ENCODE results near the gene LIN54.
"Not testable (repeated sequence)": the region's sequence is repeated elsewhere in the genome, so short reads cannot be mapped to it uniquely, and the experiment has no call there.

The LIN54 gene

GRCh38 chr4:83010522-83011318 lies at the start of gene LIN54:
TSS of gene LIN54 (minus strand) at chr4:83010823. CDS start at chr4:82984844, 25,979 bp downstream.
- H3K27ac Mint-ChIP-seq = peak within 1 kb of the TSS; percentile 93
- H3K27me3 Mint-ChIP-seq = no peaks in the 10 kb centered on the region
- no peaks in the 10 kb centered on the region for H3K9me3 Mint-ChIP-seq
- H3K4me1 Mint-ChIP-seq = peaks cover 56% of the 10 kb centered on the region
- DNase-seq = peak; percentile 94
- H3K36me3 Mint-ChIP-seq = peaks cover 13% of the 10 kb centered on the region
- peak within 1 kb of the TSS; percentile 90 for H3K4me3 Mint-ChIP-seq
- CTCF ChIA-PET = interaction anchor here (0.6 to 2.1 kb wide), 5 partner anchors 24 to 866 kb away, joined by 3 to 4 read pairs (median 4); partner anchors contain the start of gene COPS4

GRCh38 chr4:83054928-83055327 lies 44.3 kb upstream of the LIN54 start:
- Mint-ChIP-seq H3K9me3 (no peaks in the 10 kb centered on the region), H3K4me1 (peaks cover 2% of the 10 kb centered on the region), H3K36me3 (peaks cover 27% of the 10 kb centered on the region), H3K27me3 (no peaks in the 10 kb centered on the region), H3K27ac (no peak overlapping the region), H3K4me3 (no peak overlapping the region)
- DNase-seq = peak; percentile 37
- CTCF ChIA-PET = interaction anchor here (0.9 to 3.5 kb wide), 7 partner anchors 11 to 228 kb away, joined by 3 to 21 read pairs (median 4); no protein-coding TSS in a partner anchor

GRCh38 chr4:83048781-83049180 lies 38.2 kb upstream of the LIN54 start:
- not testable (repeated sequence) for H3K4me3 Mint-ChIP-seq, H3K27ac Mint-ChIP-seq, DNase-seq, H3K27me3 Mint-ChIP-seq, H3K4me1 Mint-ChIP-seq, H3K9me3 Mint-ChIP-seq
- CTCF ChIA-PET = interaction anchor here (1.1 kb wide), 1 partner anchor 13 kb away, joined by 3 read pairs; the partner anchor contains the start of gene COPS4
- H3K36me3 Mint-ChIP-seq = peaks cover 21% of the 10 kb centered on the region

- H3K4me1 Mint-ChIP-seq = peaks cover 9% of the 10 kb centered on the region
- peaks cover 19% of the 10 kb centered on the region for H3K36me3 Mint-ChIP-seq
- no peaks in the 10 kb centered on the region for H3K9me3 Mint-ChIP-seq
- H3K4me3 Mint-ChIP-seq = no peak overlapping the region
- H3K27ac Mint-ChIP-seq = no peak overlapping the region
- DNase-seq = no peak
- H3K27me3 Mint-ChIP-seq = no peaks in the 10 kb centered on the region
- CTCF ChIA-PET = no interaction called here
Measured at GRCh38 chr4:83046693-83047473, 36.3 kb upstream of the LIN54 start.

GRCh38 chr4:83043801-83044407 lies 33.3 kb upstream of the LIN54 start:
- H3K4me1 Mint-ChIP-seq = peaks cover 9% of the 10 kb centered on the region
- H3K27me3 Mint-ChIP-seq = no peaks in the 10 kb centered on the region
- CTCF ChIA-PET = no interaction called here
- no peak overlapping the region for H3K27ac Mint-ChIP-seq
- H3K4me3 Mint-ChIP-seq = no peak overlapping the region
- H3K9me3 Mint-ChIP-seq = no peaks in the 10 kb centered on the region
- DNase-seq = no peak
- H3K36me3 Mint-ChIP-seq = peaks cover 4% of the 10 kb centered on the region

GRCh38 chr4:83043157-83043556 lies 32.5 kb upstream of the LIN54 start:
- CTCF ChIA-PET = not testable (repeated sequence)

GRCh38 chr4:83040269-83040668 lies 29.6 kb upstream of the LIN54 start:
- Mint-ChIP-seq H3K36me3 (peaks cover 3% of the 10 kb centered on the region), H3K4me1 (peaks cover 26% of the 10 kb centered on the region), H3K27ac (no peak overlapping the region), H3K27me3 (no peaks in the 10 kb centered on the region), H3K9me3 (no peaks in the 10 kb centered on the region), H3K4me3 (no peak overlapping the region)
- no peak for DNase-seq
- CTCF ChIA-PET = interaction anchor here (0.9 to 1.2 kb wide), 2 partner anchors 29 to 220 kb away, joined by 3 read pairs; no protein-coding TSS in a partner anchor

More at GRCh38 chr4:83043157-83043556, 32.5 kb upstream of the LIN54 start:
- H3K36me3 Mint-ChIP-seq, H3K4me1 Mint-ChIP-seq, H3K27ac Mint-ChIP-seq, DNase-seq, H3K9me3 Mint-ChIP-seq, H3K27me3 Mint-ChIP-seq, H3K4me3 Mint-ChIP-seq: not testable (repeated sequence)

GRCh38 chr4:83036991-83037665 lies 26.5 kb upstream of the LIN54 start:
- no peak overlapping the region for H3K27ac Mint-ChIP-seq
- CTCF ChIA-PET = interaction anchor here (0.8 to 1.4 kb wide), 4 partner anchors 14 to 244 kb away, joined by 3 to 7 read pairs (median 5); no protein-coding TSS in a partner anchor
- H3K4me1 Mint-ChIP-seq = peaks cover 29% of the 10 kb centered on the region

GRCh38 chr4:83034630-83035494 lies 24.2 kb upstream of the LIN54 start, which contains the start of gene COPS4:
TSS of gene COPS4 (plus strand) at chr4:83035183. CDS start at chr4:83035225, 42 bp downstream.
- DNase-seq = peak; percentile 97
- H3K4me1 Mint-ChIP-seq = peaks cover 29% of the 10 kb centered on the region
- peaks cover 11% of the 10 kb centered on the region for H3K27me3 Mint-ChIP-seq
- H3K36me3 Mint-ChIP-seq = peaks cover 5% of the 10 kb centered on the region
- H3K4me3 Mint-ChIP-seq = peak within 1 kb of the TSS; percentile 99
- H3K9me3 Mint-ChIP-seq = no peaks in the 10 kb centered on the region
- CTCF ChIA-PET = interaction anchor here (0.7 to 1.4 kb wide), 12 partner anchors 13 to 249 kb away, joined by 3 to 10 read pairs (median 4); partner anchors contain the start of genes COQ2 and LIN54
- H3K27ac Mint-ChIP-seq = peak within 1 kb of the TSS; percentile 100

More at GRCh38 chr4:83036991-83037665, 26.5 kb upstream of the LIN54 start:
- Mint-ChIP-seq H3K9me3 (no peaks in the 10 kb centered on the region), H3K27me3 (no peaks in the 10 kb centered on the region), H3K4me3 (peak overlapping the region; percentile 3), H3K36me3 (peaks cover 6% of the 10 kb centered on the region)
- no peak for DNase-seq

- no peak overlapping the region for H3K27ac Mint-ChIP-seq
- H3K36me3 Mint-ChIP-seq = peaks cover 5% of the 10 kb centered on the region
- H3K9me3 Mint-ChIP-seq = peaks cover 7% of the 10 kb centered on the region
- no peak for DNase-seq
- CTCF ChIA-PET = interaction anchor here (0.9 kb wide), 1 partner anchor 11 kb away, joined by 3 read pairs; no protein-coding TSS in a partner anchor
- H3K4me1 Mint-ChIP-seq = peaks cover 5% of the 10 kb centered on the region
- H3K4me3 Mint-ChIP-seq = no peak overlapping the region
- peaks cover 40% of the 10 kb centered on the region for H3K27me3 Mint-ChIP-seq
Measured at GRCh38 chr4:83029688-83030087, 19.1 kb upstream of the LIN54 start.

- H3K27ac Mint-ChIP-seq = no peak overlapping the region
- no peak for DNase-seq
- CTCF ChIA-PET = no interaction called here
- H3K4me3 Mint-ChIP-seq = no peak overlapping the region
- H3K27me3 Mint-ChIP-seq = peaks cover 45% of the 10 kb centered on the region
- peaks cover 2% of the 10 kb centered on the region for H3K4me1 Mint-ChIP-seq
- H3K9me3 Mint-ChIP-seq = peaks cover 9% of the 10 kb centered on the region
- peaks cover 2% of the 10 kb centered on the region for H3K36me3 Mint-ChIP-seq
Measured at GRCh38 chr4:83028976-83029375, 18.4 kb upstream of the LIN54 start.

- CTCF ChIA-PET = no interaction called here
Measured at GRCh38 chr4:83025563-83025962, 14.9 kb upstream of the LIN54 start.

GRCh38 chr4:83024233-83024632 lies 13.6 kb upstream of the LIN54 start:
- Mint-ChIP-seq H3K27me3 (peaks cover 28% of the 10 kb centered on the region), H3K27ac (no peak overlapping the region), H3K36me3 (peaks cover 2% of the 10 kb centered on the region), H3K4me3 (no peak overlapping the region), H3K4me1 (peaks cover 7% of the 10 kb centered on the region), H3K9me3 (peaks cover 12% of the 10 kb centered on the region)
- CTCF ChIA-PET = no interaction called here
- DNase-seq = no peak

More at GRCh38 chr4:83025563-83025962, 14.9 kb upstream of the LIN54 start:
- Mint-ChIP-seq H3K4me3 (no peak overlapping the region), H3K27ac (no peak overlapping the region), H3K36me3 (peaks cover 2% of the 10 kb centered on the region), H3K27me3 (peaks cover 35% of the 10 kb centered on the region), H3K4me1 (no peaks in the 10 kb centered on the region), H3K9me3 (peaks cover 12% of the 10 kb centered on the region)
- no peak for DNase-seq
